Smooth muscle cell of the coronary artery (primary cell): ENCODE measurements around the gene PLAGL1. TPM values are rescaled to one million over a fixed set of nuclear protein-coding genes. Genes with fewer than 3 reads are reported as not detected.

Source experiments
- total RNA-seq: library from RNA; depleted of rRNA; stranded (reverse); fragments of >200 nt; gene quantifications from 2 replicates; pipeline ENCODE4 v1.2.3, GENCODE V29; 2014; ENCODE audit warnings: low replicate concordance

PLAGL1 gene, protein sequence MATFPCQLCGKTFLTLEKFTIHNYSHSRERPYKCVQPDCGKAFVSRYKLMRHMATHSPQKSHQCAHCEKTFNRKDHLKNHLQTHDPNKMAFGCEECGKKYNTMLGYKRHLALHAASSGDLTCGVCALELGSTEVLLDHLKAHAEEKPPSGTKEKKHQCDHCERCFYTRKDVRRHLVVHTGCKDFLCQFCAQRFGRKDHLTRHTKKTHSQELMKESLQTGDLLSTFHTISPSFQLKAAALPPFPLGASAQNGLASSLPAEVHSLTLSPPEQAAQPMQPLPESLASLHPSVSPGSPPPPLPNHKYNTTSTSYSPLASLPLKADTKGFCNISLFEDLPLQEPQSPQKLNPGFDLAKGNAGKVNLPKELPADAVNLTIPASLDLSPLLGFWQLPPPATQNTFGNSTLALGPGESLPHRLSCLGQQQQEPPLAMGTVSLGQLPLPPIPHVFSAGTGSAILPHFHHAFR
- 12.6 and 22.8 TPM in 2 replicates for total RNA-seq

DNA sequence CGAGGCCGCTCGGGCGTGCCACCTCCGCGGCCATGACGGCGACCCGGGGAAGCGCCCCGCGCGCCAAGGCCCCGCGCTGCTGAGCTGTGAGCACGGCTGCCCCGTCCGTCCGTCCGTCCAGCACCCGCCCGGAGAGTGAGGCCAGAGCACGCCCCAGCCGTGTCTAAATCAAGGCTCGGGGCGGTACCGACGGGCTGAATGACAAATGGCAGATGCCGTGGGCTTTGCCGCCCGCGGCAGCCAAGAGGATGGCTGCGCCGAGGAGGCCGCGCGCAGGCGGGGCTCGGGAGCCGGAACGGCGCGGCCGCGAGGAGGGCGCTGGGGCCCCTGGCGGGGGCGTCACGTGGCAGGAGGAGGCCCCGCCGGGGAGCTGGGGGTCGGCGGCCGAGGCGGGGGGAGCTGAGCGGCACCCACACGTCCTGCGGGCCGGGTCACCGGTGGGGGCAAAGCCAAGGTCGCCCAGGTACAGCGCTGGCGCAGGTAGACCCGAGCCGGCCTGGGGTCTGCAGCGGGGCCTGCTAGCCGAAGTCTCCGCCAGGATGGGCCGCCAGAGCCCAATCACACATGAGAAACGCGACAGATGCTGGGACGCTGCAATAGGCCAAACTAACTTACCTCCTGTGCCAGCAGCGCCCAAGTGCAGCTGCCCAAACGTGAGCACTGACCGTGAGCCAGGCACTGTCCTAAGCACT lies at the start of gene PLAGL1:
Gene PLAGL1 (minus strand): TSS at position 140 of the 692 bp plus-strand sequence. CDS start 60,123 bp downstream, outside the sequence.

Other genes starting within 250 kb of the PLAGL1 start
- gene LTV1, start 164.9 kb downstream of the PLAGL1 start, total RNA-seq: 11.8 and 19.4 TPM in 2 replicates
- not detected in 2 replicates for gene ZC2HC1B, start 143.8 kb downstream of the PLAGL1 start, total RNA-seq
- 152 and 185 TPM in 2 replicates for gene SF3B5, start 87.3 kb upstream of the PLAGL1 start, total RNA-seq
- 0.35 and 1.7 TPM in 2 replicates for gene STX11, start 142.3 kb upstream of the PLAGL1 start, total RNA-seq